ENCODE data around the gene PATE3.

GRCh38 chr11:125768336-125769046 is 19.4 kb upstream of the PATE3 start:
- TF ChIP-seq CTCF (IDR thresholded peaks at IDR 0.05; ENCODE audit: control extremely low read depth in 1 of 3, insufficient read depth in 1 of 3, low read depth in 1 of 3, low read length in 3 of 3) (no peak), NANOG (IDR thresholded peaks at IDR 0.05; ENCODE audit: insufficient read depth, low read depth, low read length, poor library complexity, severe bottlenecking) (no peak), MAX (IDR thresholded peaks at IDR 0.05) (no peak), CHD7 (IDR thresholded peaks at IDR 0.05; ENCODE audit: insufficient replicate concordance, low read length) (no peak), YY1 (IDR thresholded peaks at IDR 0.05; ENCODE audit: low read depth, low read length) (no peak), CEBPB (IDR thresholded peaks at IDR 0.05; ENCODE audit: low read depth, low read length) (no peak), CHD2 (IDR thresholded peaks at IDR 0.05; ENCODE audit: low read length) (no peak), RFX5 (IDR thresholded peaks at IDR 0.05; ENCODE audit: borderline replicate concordance, low read depth, low read length) (no peak), EP300 (IDR thresholded peaks at IDR 0.05; ENCODE audit: borderline replicate concordance in 1 of 2, low read depth in 2 of 2, low read length in 2 of 2) (no peak)
